GM18861 (cell line): ENCODE results near the gene IMMT.

Source experiments
- ATAC-seq: cut with Tn5 transposase; IDR thresholded peaks from one replicate; pipeline ENCODE4 v1.9.1; 2021; ENCODE audit not compliant: unreplicated experiment

The IMMT gene

DNA sequence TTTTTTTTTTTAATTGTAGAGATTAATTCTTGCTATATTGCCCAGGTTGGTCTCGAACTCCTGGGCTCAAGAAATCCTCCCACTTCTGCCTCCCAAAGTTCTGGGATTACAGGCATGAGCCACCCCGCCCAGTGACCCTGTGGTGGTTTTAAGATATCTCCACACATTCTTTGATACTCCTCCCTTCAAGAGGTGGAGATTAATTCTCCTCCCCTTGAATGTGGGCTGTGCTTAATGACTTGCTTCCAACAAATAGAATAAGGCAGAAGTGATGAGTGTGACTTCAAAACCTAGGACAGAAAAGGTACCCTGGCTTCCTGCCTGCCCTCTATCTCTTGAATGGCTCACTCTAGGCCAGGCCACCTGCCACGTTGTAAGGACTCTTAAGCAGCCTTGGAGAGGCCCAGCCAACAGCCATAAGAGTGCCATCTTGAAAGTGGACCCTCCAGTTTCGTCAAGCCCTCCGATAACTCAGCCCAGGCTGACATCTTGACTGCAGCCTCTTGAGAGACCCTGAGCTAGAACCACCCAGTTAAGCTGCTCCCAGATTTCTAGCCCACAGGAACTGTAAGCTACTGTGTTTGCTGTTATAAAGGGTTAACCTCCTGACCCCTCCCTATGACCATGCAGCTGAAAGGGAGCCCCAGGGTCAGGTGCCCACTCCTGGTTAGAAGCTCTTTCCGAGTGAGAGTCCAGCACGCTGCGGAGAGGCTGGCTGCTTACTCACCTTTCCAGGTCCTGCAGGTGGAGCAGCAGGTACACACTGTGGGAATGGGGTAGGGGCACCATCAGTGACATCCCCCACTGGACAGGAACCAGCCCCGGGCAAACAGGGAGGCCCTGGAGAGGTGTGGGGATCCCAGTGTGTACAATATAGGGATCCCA, 31.6 kb upstream of the IMMT start:
- ATAC-seq = no peak

DNA sequence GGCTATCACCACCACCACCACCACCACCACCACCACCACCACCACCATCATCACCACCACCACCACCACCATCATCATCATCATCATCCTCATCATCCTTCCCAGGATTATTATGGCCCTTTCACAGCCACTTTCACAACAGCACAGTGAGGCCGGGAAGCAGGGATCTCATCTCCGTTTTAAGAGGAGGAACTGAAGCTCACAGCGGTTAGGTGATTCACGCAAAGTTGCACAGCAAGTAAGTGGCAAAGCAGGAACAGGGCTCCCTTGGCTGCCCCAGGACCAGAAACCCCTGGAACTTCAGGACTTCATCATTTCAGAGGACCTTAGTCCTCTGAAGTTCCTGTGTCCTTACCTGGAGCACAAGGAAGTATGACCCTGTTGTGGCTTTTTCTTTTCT, 30.8 kb upstream of the IMMT start:
- ATAC-seq = no peak

DNA sequence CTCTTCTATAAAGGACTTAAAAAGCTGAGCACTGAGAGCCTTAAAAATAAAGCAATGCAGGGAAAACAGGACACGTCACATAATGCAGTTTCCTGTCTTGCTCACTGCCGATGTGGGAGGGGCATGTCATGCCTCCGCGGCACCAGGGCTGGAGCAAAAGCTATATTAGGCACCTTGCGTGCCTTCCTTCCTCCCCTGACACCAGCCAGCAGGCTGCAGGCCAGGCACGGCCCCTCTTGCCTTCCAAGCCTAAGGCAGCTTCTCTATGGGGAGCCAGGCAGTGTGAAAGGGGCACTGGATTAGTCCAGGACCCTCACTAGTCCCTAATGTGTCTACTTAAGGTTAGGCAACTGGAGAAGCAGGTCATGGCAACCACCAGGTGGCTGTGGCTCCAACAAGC, 30.3 kb upstream of the IMMT start:
- ATAC-seq = peak; percentile 65

DNA sequence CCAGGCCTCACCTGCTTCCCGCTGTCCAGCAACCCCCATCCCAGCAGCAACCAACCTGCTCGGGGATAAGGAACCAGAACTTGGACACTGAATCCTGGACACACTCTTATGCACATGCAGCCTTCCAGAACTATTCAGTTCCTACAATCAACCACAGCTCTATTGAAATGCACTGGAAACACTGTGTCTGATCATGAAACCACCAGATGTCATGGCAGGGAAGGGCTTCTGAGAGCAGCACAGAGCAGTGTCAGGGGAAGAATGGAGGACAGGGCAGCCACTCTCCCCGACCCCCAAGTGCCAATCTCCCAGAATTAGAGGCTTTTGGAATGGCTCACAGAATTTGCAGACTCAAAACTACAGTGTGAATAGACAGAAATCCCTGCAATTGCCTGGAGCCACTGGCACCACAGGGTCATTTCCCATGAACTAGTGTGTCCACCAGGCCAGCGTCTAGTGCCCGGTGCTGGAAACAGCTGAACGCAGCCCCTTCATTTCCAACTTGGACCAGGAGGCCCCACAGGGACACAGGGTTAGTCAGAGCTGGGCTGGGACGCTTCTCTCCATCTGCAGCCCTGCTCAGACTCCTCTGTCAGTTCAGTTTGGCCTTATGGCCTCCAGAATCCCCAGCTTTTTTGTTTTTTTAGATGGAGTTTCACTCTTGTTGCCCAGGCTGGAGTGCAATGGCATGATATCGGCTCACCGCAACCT, 29.5 kb upstream of the IMMT start:
- ATAC-seq = no peak

DNA sequence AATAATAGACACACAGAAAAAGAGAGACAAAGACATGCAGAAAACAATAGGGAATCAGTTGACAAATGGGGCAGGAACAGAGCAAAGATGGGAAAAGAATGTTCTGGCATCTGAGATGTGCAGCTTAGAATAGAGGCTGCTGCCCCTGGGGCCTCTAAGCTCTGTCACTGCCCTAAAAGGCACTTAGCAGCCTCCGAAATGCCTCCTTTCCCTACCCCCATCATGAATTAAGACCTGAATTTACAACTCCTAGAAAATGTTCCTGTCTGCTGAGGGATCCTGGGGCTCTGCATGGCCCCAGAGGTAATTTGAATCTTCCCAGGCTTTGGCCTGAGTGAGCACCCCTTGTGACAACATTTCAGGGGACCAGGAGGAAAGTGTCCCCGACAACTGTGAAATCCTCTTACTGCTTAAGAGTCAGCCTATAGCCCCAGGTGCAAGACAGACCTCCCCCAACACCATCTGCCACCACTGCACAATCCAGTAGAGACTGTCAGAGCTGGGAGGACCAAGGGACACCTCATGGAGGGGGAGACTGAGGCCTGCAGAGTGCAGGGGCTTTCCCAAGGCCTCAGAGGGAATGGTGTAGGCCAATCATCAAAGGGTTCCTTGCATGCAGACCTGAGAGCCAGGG, 28.8 kb upstream of the IMMT start:
- ATAC-seq = no peak

DNA sequence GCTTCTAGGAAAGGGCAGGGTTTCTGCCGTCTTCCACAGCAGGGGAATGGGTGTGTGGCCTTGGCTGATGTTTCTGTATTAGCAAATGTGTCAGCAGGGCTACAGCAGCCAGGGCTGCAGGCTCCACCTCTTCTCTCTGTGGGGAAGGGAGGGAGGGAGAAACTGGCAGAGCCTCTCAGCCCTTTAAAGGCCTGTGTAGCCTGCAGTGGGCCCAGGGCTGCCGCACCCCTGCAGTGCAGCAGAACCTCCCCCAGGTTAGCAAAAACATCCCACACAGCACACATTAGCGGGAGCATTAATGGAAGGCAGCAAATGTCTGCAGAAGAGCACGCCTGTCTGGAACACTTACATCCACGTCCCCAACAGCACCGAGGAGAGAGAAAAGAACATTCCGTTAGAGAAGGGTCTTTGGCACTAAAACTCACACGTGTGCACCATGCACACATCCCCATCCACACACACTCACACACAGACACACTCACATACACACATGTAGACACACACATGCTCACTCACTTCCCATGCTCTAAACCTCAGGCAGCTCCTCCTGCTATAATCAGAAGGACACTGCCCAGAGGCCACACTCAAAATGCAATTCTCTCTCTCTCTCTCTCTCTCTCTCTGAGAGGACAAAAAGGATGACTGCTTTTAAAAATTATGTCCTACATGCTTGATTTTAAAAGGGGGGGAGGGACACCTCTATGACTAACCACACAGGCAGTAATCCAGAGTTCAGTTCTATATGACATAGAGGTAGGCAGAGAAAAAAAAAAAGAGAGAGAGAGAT, 28.1 kb upstream of the IMMT start:
- ATAC-seq = no peak

DNA sequence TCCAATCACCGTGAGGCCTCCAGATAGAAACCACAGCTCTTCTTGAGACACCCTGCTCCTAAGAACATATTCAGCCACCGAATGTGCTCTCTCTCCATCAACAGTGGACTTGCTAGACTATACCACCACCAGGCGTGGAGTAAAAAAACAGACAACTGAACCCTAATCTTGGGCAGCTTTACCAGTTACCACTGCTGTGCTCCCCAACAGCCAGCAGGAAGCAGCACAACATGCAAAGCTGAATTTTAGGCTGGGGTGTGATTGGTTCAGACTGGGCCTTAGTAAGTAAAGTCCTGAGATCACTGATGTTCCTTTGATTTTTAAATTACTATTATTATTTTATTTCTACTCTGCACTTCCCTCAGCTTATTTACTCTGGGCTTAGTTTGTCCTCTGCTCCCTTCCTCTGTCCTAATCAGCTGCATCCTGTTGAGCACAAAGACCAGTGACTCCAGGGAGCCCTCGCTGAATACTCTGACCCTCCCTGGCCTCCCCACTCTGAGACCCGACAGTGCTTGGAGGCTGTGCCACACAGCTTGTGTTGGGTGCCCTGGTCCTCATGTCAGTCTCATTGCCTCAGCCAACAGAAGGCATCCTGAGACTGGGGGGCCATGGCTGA, 25.9 kb upstream of the IMMT start:
- no peak for ATAC-seq

GRCh38 chr2:86219896-86220295, 24.6 kb upstream of the IMMT start:
- ATAC-seq = no peak

- ATAC-seq = no peak
Measured at GRCh38 chr2:86218124-86218523, 22.9 kb upstream of the IMMT start.

- no peak for ATAC-seq
Measured at GRCh38 chr2:86216575-86217555, 21.6 kb upstream of the IMMT start.

GRCh38 chr2:86214503-86214832, 19.2 kb upstream of the IMMT start:
- no peak for ATAC-seq

DNA sequence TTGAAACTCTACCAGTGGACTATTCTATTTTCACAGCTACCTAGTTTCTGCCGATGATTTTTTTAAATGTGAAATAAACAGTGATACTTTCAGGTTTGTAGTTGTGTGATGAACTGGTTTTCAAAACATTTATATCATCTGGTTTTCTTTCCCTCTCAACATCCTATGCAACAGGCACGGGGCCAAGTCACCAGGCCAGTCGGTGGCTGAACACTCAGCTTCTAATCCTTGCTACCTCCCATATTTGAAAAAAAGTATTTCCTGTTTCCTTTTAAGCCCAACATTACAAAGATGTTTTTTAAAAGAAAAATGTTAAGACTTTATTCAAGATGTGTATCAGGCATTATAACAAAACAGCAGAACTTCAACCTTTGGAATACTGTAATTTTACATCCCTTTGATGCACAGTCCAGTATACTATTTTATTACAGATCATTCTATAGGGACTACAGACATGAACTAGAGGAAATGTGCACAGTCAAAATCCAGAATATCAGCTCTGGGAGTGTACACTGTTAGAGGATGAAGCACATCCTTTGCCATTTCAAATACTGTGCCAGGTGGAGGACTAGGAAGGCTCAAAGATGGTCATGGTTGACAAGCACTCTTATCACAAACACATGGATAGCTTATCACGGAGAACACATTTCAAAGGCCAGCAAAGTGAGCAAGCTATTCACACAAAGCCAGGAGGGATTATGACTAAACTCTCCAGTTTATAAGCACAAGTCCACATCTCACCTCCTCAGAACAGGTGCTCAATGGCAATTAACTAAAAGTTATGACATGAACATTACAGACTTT, 18.6 kb upstream of the IMMT start:
- ATAC-seq = no peak

DNA sequence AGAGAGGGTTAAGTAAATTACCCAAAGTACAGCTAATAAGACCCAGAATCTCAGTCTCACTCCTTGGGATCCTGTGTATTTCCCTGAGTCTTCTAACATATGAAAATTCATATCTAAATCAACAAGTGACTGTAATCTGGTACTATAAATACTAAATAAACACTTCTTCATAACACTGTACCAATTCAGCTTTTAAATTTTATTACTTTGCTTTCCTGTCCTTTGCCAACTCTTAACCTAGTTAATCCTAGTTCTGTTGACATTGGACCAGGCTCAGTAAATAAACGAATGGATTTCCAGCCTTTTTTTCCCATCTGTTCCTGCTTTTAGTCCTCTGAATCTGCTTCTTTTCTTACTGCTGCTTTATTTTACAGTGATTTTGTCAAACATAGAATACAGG, 17.8 kb upstream of the IMMT start:
- no peak for ATAC-seq

- ATAC-seq = no peak
Measured at GRCh38 chr2:86211796-86212188, 16.5 kb upstream of the IMMT start.

DNA sequence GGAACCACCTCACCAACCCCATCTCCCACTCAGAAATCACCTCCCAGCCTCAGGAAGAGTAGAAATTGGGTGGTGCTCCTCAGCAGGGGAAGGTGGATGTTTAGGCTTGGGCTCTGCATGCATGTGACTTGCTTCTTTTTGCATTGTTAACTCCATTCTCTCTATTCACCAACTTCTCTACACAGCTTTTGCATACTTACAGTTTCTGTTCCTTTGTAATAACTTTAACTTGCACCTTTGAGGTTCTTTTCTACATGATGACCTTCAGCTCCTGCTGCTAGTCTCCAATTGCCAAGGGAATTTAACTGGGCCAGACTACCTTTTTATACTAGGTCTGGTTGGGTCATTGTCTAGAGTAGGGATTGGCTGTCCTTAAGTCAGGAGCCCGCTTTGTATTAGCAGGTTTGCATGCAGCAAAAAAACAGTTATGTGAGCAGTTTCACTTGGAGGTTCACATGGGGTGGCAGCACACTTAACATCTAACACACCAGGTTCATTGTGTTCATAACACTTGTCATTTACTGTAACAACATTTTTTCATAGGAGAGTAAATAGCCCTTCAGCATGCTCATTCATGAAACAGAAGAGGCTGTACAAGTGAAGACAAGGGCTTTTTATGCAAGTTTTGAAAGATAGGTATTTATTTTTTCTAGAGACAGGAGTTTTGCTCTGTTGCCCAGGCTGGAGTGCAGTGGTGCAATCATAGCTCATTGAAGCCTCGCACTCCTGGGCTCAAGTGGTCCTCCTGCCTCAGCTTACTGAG, 16.0 kb upstream of the IMMT start:
- no peak for ATAC-seq

DNA sequence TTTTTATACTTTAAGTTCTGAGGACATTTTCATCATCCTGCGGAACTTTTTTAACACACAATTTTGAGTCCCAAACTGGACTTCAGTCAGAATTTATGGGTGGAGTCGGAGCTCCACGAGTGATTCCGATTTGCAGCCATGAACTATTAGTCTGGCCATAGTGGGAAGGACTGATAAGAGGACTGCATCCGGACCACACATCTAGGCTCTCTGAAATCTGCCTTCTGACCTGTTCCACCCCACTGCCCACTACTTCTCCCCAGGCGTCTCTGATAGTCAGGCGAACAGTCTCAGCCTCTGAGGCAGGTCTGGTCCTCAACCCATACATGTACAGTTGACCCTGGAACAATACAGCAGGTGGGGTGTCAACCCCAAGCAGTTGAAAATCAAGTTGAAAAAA, 9.2 kb upstream of the IMMT start:
- ATAC-seq = no peak

DNA sequence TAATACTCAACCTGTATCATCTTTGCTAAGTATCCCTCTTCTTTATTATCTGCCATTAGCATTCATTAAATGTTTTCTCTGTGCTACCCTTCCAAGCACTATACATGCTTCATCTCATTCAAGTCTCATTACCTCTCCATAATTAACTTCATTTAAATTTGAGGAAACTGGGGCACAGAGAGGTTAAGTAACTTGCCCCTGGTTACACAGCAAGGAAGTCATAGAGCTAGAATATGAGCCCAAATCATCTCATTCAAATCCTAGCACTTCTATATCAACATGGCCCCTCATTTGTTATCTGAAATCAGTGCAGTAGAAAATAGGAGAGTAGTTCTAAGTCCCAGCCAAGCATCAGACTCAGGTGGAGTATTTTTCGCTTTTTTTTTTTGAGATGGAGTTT, 8.4 kb upstream of the IMMT start:
- ATAC-seq = no peak

GRCh38 chr2:86202702-86203101, 7.4 kb upstream of the IMMT start:
- no peak for ATAC-seq
